ENCODE results near the gene PRR14L.
"Not testable (repeated sequence)": the region's sequence is repeated elsewhere in the genome, so short reads cannot be mapped to it uniquely, and the experiment has no call there.

Gene PRR14L

GRCh38 chr22:31730344-31730711 lies 19.6 kb downstream of the PRR14L start:
- no peak overlapping the region for H3K4me3 ChIP-seq (ENCODE audit: low read length)
- TF ChIP-seq CTCF (conservative IDR thresholded peaks at IDR 0.05; ENCODE audit: low read depth, low read length): peak; percentile 33
- no peak for DNase-seq (ENCODE audit: low read depth)

GRCh38 chr22:31728857-31729256 lies 21.1 kb downstream of the PRR14L start:
- TF ChIP-seq CTCF (conservative IDR thresholded peaks at IDR 0.05; ENCODE audit: low read depth, low read length): no peak
- no peak for DNase-seq (ENCODE audit: low read depth)
- no peak overlapping the region for H3K4me3 ChIP-seq (ENCODE audit: low read length)

- no peak overlapping the region for H3K4me3 ChIP-seq (ENCODE audit: low read length)
- DNase-seq (ENCODE audit: low read depth): no peak
- TF ChIP-seq CTCF (conservative IDR thresholded peaks at IDR 0.05; ENCODE audit: low read depth, low read length): no peak
Measured at GRCh38 chr22:31726692-31727091, 23.2 kb downstream of the PRR14L start.

- H3K4me3 ChIP-seq (ENCODE audit: low read length): no peak overlapping the region
- no peak for DNase-seq (ENCODE audit: low read depth)
- no peak for TF ChIP-seq CTCF (conservative IDR thresholded peaks at IDR 0.05; ENCODE audit: low read depth, low read length)
Measured at GRCh38 chr22:31723723-31724122, 26.2 kb downstream of the PRR14L start.

- no peak for TF ChIP-seq CTCF (conservative IDR thresholded peaks at IDR 0.05; ENCODE audit: low read depth, low read length)
- DNase-seq (ENCODE audit: low read depth): no peak
- H3K4me3 ChIP-seq (ENCODE audit: low read length): no peak overlapping the region
Measured at GRCh38 chr22:31719850-31720471, 30.0 kb downstream of the PRR14L start.

- H3K4me3 ChIP-seq (ENCODE audit: low read length): no peak overlapping the region
- no peak for TF ChIP-seq CTCF (conservative IDR thresholded peaks at IDR 0.05; ENCODE audit: low read depth, low read length)
- DNase-seq (ENCODE audit: low read depth): no peak
Measured at GRCh38 chr22:31715147-31715778, 34.7 kb downstream of the PRR14L start.

- H3K4me3 ChIP-seq (ENCODE audit: low read length); DNase-seq (ENCODE audit: low read depth): not testable (repeated sequence)
Measured at GRCh38 chr22:31711226-31711625, 38.7 kb downstream of the PRR14L start.
